HG02798 (cell line): Measurements from ENCODE around the gene AAGAB.

Source experiments
- ATAC-seq: cut with Tn5 transposase; IDR thresholded peaks from one replicate; pipeline ENCODE4 v1.9.1; 2021; ENCODE audit warnings: mild to moderate bottlenecking; ENCODE audit not compliant: unreplicated experiment, poor library complexity

The AAGAB gene

GRCh38 chr15:67212684-67213367 lies 41.6 kb downstream of the AAGAB start:
- no peak for ATAC-seq

DNA sequence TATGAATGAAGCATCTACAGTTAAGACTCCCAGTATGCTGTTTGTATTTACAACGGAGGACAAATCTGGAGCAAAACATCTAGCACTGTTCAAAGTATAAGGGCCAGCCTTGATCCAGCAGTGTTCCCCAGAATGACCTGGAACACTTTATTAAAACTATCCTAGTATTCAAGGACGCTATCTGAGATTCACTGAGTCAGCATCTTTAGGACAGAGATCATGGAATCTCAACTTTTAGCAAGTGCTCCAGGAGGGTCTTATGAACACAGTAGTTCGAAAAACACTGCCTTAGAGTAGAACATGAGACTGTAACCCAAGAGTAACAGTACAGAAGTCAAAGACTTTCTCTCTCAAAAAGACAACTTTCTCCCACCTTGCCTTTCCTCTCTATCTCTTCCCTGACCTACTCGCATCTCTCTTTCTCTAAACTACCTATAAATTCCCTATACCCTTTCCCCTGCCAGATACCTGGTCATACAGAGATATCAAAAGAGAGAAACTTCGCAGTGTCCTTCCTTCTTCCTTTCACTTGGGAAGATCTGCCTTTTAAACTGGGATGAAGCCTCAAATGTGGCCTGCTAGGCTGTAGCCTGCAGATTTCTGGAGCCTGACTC lies 43.8 kb downstream of the AAGAB start:
- no peak for ATAC-seq

- ATAC-seq = no peak
Measured at GRCh38 chr15:67208396-67208795, 46.1 kb downstream of the AAGAB start.

DNA sequence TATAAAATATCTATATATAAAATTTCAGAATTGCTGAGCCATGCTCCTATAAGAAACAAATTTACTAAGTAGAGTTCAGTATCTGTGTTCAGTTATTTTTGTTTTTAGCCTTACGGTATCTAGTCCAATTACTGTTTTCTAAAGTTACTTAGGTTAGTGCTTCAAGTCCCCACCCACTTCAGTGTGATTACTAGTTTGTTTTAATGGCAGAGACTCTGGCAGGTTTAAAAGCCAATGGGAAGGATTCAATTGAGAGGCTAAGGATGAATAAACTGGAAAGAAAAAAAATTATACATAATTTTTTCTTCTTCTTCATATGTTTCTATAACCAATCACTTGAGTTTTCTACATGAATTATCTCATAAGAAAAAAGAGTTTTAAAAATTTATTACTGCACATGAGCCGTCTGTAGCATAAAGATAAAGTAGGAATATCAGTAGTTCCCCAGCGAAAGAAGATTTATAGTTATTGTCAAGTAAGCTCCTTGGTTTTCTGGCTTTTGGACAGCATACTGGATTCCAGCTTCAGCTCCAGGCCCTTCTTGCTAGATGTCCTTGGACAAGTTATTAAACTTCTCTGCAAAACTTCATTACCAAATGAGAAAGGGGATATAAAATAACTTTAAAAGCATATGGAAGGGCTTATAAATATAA lies 46.8 kb downstream of the AAGAB start:
- no peak for ATAC-seq

DNA sequence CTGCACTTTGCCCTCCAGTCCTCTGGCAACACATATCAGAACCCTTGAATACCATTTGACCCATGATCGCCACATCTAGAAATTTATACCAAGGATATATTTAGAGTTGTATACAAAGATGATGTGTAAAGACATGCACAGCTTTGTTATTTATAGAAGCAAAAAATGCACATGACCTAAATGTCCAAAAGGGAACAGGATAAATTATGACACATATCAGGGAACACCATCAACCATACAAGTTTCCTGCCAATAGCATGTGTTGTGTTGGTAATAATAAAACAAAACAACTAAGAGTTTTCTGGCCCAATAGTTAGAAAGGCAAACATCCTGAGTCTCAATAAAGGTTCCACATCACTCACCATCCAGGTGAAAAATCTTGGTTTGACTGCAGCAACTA lies 51.5 kb downstream of the AAGAB start:
- ATAC-seq = no peak

GRCh38 chr15:67202091-67202490 lies 52.4 kb downstream of the AAGAB start:
- ATAC-seq = no peak

- no peak for ATAC-seq
Measured at GRCh38 chr15:67201136-67201535, 53.3 kb downstream of the AAGAB start.

GRCh38 chr15:67199881-67200763 lies 54.3 kb downstream of the AAGAB start:
- ATAC-seq = no peak

DNA sequence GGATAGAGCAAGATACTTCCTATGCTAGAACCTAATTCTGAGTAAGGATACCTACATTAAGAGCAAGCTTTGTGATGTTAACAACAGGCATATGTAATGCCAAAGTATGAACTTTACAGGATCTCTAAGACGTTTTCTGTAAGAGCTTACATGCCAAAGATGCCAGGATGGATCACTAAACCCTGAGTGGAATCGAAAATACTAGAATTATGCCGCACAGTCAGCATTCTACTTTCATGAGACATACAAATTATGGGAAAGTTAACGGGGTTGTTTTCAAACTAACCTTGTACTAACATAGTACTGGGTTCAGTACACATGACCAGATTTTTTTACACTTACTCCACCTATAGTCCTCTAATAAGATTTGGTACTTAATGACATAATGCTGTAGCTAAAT lies 55.1 kb downstream of the AAGAB start:
- ATAC-seq = no peak

DNA sequence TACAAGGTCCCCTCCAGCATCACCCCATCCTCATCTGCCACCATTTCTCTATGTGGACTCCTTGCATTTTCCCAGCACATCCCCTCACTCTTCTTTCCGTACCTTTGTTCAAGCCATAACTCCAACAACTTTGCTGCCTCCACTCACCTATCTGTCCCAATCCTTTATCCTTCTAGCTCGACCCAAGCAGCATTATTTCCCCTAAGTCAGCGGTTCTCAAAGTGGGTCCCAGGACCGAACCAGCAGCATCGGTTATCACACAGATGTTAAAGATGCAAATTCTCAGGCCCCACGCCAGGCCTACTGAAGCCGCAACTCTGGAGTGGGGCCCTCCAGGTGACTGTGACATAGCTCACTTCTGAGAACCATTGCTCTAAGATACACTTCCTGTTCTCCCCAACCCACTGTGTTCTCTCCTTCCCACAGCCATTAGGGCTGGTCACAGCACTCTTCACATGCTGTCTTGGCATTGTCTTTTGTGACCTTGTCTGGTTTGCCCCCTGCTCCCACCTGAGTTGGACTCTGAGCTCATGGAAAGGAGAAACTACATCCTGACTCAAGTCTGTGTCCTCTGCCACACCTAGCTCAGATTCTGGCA lies 56.2 kb downstream of the AAGAB start:
- peak; percentile 74 for ATAC-seq

DNA sequence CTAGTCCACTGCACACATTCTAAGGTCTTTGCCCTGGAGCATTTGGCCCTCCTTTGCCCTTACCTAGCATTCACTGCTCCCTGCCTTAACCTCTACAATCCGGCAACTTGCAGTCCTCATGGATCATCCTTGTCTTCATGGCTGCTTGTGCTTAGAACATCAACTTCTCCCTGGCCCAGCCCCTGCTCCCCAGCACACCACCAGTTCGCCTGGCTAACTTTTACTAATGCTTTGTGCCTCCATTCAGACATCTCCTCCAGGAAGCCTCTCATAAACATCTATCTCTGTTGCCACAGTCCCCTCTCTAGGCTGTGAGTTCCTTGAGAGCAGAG lies 57.1 kb downstream of the AAGAB start:
- ATAC-seq = no peak

- ATAC-seq = no peak
Measured at GRCh38 chr15:67196672-67197363, 57.6 kb downstream of the AAGAB start.

GRCh38 chr15:67196222-67196621 lies 58.2 kb downstream of the AAGAB start:
- no peak for ATAC-seq

GRCh38 chr15:67195305-67195704 lies 59.2 kb downstream of the AAGAB start:
- no peak for ATAC-seq

GRCh38 chr15:67194171-67195114 lies 60.0 kb downstream of the AAGAB start:
- ATAC-seq = no peak

- ATAC-seq = no peak
Measured at GRCh38 chr15:67193223-67193990, 61.1 kb downstream of the AAGAB start.

DNA sequence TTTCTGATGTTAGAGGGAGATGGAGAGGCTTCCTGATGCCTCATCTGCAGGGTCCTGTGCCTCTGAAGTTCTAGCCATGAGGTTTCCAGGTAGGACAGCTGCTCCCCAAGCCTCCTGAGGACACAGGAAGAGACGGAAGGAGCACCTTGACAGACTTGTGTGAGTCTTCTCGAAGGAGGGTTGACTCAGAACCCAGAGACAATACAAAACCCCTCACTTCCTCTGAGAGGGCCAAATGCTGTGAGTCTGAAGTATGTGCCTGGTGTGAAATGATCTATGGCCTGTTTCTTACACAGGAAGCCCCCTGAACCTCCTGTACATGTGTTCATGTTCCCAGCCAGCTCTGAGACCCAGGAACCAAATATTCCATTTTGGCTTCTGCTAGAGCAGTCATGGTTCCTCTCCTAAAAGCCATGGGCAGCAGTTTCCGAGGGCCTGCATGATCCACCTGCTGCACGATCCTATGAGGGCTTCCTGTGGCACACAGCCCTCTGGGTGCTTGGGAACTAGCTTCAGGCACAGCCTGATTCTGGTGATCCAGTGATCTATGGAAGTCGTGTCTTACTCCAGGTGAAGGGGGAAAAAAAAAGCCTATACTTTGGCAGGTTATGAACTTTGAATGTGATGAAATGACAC lies 62.2 kb downstream of the AAGAB start:
- ATAC-seq = no peak

GRCh38 chr15:67190813-67191212 lies 63.6 kb downstream of the AAGAB start:
- ATAC-seq = no peak
